GM18517 (cell line): Measurements from ENCODE around the gene APC.

Source experiments
- ATAC-seq: cut with Tn5 transposase; IDR thresholded peaks from one replicate; pipeline ENCODE4 v1.9.1; 2021; ENCODE audit warnings: mild to moderate bottlenecking, moderate library complexity; ENCODE audit not compliant: unreplicated experiment

APC gene

DNA sequence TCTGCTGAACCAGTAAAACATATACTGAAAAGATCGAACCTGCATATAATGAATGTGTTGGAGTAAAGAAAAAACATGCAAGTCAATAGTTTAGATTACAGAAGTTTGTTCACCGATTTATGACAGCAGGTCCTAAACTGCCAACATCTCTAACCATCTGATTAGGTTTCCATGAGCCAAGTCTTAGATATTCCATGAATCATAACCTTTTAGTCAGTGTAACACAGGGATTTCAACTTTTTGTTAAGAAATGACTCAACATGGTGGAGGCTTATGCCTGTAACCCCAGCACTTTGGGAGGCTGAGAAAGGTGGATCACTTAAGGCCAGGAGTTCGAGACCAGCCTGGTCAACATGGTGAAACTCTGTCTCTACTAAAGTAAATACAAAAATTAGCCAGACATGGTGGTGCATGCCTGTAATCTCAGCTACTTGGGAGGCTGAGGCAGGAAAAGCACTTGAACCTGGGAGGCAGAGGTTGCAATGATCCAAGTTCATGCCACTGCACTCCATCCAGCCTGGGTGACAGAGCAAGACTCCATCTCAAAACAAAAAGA, 38.7 kb downstream of the APC start:
- ATAC-seq, result no peak

- no peak for ATAC-seq
Measured at GRCh38 chr5:112779531-112779930, 41.8 kb downstream of the APC start.

DNA sequence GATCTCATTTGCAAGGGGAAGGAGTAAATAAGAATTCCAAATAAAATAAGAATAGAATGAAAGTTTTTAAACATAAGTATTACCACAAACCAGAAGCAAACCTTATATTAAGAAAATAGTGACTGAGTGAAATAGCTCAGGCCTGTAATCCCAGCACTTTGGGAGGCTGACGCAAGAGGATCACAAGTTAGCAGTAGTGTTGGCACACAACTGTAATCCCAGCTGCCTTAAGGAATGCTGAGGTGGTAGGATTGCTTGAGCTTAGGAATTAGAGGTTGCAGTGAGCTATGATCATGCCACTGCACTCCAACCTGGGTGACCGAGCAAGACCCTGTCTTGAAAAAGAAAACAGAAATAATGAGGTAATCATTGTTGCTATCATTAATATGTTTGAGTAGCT, 47.0 kb downstream of the APC start:
- no peak for ATAC-seq

GRCh38 chr5:112787261-112787660, 49.6 kb downstream of the APC start:
- ATAC-seq, result no peak

DNA sequence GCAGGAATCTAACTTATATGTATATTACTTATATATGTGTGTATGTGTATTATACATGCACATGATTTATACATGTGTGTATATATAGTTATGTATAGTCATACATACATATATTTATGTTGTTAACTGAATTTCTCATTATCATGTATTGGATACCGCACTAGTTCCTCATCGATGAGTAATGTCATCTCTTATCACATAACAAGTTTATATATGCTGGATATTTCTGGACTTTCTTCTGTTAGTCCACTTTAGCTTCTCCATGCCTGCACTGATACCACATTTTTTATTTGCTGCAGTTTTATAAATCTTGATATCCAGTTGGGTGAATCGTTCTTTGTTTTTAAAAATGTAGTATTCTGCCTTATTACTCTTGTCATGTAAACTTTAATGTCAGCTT, 50.2 kb downstream of the APC start:
- no peak for ATAC-seq

GRCh38 chr5:112793201-112793600, 55.5 kb downstream of the APC start:
- ATAC-seq, result no peak

GRCh38 chr5:112794410-112794809, 56.7 kb downstream of the APC start:
- ATAC-seq, result no peak

- no peak for ATAC-seq
Measured at GRCh38 chr5:112795342-112795741, 57.7 kb downstream of the APC start.

GRCh38 chr5:112795944-112796678, 58.4 kb downstream of the APC start:
- peak; percentile 47 for ATAC-seq

GRCh38 chr5:112799661-112800060, 62.0 kb downstream of the APC start:
- ATAC-seq, result no peak

DNA sequence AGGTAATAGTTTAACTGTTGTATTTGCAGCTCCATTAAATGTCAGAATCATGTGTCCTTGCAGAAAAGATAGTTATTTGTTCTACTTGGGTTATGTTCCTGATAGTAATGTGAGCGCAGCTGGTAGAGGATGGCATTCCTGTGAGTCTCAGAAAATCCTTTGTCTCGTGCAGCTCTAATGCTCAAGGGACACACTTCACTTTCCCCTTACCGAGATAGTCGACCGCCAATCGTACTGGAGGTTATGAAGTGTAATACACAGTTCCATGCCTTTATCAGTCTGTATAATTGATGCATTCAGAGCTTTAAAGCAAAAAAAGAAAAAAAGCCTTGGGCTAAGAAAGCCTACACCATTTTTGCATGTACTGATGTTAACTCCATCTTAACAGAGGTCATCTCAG, 63.2 kb downstream of the APC start:
- no peak for ATAC-seq

DNA sequence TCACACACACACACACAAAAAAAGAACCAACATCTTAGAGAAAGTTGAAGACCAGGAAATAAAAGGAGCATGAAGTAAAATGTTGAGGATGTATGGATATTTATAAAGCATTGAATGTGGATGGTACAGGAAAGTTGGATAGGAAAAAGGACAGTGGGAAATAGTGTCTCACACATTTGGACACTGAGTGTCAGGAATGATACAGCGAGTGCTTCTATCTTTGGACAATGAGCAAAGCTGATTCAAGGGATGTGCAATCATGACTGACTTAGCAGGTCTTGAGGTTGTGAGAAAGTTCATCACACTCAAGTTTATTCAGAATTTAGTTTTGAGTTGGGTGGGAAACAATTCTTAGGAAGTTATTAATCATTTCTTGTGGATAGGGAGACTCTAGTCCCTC, 73.3 kb downstream of the APC start:
- no peak for ATAC-seq

- no peak for ATAC-seq
Measured at GRCh38 chr5:112812549-112812948, 74.9 kb downstream of the APC start.

DNA sequence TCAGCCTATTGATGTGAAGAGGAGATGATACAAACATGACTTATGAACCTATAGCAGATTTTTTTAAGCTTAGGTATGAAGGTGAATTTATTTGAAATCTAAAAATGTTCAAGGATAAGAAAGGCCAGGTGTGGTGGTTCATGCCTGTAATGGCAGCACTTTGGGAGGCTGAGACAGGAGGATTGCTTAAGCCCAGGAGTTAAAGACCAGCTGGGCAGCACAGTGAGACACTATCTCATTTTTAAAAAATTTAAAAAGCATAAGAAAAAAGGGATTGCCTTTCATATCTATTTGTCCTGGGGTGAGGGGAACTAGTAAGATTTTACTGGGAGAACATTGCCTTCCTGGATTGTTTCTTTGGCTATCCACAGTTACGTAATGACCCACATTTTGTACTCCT, 82.6 kb downstream of the APC start:
- ATAC-seq, result no peak

DNA sequence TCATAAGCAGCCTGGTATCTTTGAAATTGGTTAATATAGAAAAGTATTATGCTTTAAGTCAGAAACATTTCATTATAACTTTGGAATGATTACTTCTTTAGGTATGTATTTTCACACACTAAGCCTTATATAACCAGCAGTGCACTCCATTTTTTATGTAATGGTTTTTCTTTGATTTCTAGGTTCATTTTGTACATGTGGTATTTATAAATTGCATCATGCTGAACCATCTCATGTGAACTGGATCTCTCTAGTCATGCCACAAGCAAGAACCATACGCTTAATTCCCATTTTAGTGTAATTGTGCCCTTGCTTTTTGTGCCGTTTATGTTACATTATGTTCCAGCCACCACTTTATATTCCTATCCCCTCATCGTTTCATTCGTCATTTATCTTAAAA, 84.8 kb downstream of the APC start:
- ATAC-seq, result no peak

DNA sequence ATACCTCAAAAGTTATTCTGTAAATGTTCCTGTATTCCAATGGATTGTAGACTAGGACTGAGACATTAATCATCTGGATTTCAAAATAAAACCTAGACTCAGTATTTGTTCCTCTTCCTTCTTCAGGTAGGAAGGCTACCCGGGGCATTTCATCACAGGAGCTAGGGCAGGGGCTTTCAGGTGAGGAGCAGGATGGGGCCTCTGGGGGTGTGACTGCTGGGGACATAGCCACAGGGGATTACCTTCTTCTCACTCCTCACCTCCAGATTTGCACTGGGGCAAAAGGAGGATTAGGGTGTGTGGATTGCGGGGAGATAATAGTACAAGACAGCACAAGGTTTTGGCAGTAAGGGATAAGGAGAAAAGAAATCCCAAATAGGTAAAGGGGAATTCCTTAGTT, 85.5 kb downstream of the APC start:
- ATAC-seq, result no peak

DNA sequence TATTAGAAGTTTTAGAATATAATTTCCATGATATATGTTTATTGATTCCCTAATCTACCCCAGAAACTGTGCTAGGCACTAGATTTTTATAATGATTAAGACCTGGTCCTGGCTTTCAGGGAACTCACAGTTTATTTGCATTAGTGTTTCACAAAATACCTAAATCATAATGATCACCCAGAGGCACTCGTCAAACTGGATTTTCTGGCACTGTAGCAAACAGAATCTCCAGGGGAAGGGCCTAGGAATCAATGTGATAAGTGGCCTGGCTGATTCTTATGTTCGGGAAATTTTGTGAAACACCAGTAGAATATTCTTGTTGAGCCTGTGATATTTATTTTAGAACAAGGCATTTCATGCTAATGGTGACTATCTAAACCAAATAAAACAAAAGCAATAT, 86.0 kb downstream of the APC start:
- ATAC-seq, result no peak

- ATAC-seq, result no peak
Measured at GRCh38 chr5:112824197-112824596, 86.5 kb downstream of the APC start.

DNA sequence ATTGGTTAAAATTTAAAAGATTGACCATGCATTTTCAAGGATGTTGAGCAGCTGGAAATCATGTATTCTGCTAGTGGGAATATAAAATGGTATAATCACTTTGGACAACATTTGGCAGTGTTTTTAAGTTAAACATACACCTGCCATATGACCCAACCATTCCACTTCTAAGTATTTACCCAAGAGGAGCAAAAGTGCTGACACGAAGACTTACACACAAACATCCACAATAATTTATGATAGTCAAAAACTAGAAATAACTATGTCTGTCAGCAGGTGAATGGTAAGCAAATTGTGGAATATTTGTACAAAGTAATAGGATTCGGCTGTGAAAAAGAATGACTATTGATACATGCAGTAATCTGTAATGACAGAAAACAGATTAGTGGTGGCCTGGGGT, 92.7 kb downstream of the APC start:
- ATAC-seq, result no peak

GRCh38 chr5:112833971-112834370, 96.3 kb downstream of the APC start:
- no peak for ATAC-seq

DNA sequence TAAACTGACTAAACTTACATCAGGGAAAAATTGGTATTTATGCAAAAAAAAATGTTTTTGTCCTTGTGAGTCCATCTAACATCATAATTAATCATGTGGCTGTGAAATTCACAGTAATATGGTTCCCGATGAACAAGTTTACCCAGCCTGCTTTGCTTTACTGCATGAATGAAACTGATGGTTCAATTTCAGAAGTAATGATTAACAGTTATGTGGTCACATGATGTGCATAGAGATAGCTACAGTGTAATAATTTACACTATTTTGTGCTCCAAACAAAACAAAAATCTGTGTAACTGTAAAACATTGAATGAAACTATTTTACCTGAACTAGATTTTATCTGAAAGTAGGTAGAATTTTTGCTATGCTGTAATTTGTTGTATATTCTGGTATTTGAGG, 106.8 kb downstream of the APC start:
- no peak for ATAC-seq

GRCh38 chr5:112846556-112846955, 108.9 kb downstream of the APC start:
- ATAC-seq, result no peak

DNA sequence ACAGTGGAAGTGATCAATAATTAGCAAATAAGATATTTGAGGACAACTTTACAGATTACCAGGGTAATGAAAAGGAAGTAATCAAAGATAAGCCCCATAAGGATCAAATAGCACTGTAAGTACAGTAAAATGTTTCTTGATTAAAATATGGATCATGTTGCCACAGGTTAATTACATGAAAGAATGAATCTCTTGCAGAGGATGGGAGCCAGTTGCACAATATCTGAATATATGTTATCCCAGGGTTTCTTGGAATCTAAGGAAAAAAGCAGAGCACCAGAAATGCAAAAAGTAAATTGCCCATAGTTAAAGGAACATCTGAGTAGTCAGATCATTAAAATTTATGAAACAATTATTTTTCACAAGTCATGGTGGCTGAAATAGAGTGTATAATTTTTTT, 109.6 kb downstream of the APC start:
- no peak for ATAC-seq
